ENCODE results near the gene XIRP1. TPM values are rescaled to one million over a fixed set of nuclear protein-coding genes. Genes with fewer than 3 reads are reported as not detected.
A peak's percentile ranks its signal among the peaks of the same experiment; 100 is the strongest.

Gene XIRP1
- total RNA-seq, 2 donors from 2014 or later, result 0.23 to 7.1 TPM

DNA sequence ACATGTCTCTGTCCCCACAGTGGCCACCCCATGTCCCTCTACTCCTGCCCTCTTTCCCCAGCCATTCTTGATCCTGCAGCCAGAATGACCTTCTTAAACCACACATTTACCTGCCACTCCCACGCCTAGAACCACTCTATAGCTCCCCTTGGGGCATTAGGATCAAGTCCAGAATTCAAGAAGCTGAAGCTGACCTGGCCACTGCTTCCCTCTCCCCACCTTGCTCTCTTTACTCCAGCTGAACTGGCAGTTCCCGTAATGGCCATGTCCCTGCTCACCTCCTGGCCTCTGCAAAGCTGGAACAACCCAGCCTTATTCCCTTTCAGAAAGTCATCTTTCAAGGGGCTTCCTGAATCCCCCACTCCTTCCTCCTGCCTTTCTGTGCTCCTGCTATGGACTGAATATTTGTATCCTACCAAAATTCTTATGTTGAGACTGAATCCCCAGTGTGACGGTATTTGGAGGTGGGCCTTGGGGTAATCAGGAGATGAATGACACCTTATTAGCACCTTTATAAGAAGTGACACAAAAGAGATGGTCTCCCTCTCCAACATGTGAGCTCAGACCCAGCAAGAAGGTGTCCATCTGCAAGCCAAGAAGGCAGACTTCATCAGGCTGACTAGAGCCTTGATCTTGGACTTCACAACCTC, 42.8 kb downstream of the XIRP1 start:
- intact Hi-C loops (cut with DNase I), result no loop called here
- DNase-seq (ENCODE audit: low spot score), result no peak

GRCh38 chr3:39149059-39149455, 43.3 kb downstream of the XIRP1 start:
- intact Hi-C loops (cut with DNase I), result no loop called here
- no peak for DNase-seq (ENCODE audit: low spot score)

DNA sequence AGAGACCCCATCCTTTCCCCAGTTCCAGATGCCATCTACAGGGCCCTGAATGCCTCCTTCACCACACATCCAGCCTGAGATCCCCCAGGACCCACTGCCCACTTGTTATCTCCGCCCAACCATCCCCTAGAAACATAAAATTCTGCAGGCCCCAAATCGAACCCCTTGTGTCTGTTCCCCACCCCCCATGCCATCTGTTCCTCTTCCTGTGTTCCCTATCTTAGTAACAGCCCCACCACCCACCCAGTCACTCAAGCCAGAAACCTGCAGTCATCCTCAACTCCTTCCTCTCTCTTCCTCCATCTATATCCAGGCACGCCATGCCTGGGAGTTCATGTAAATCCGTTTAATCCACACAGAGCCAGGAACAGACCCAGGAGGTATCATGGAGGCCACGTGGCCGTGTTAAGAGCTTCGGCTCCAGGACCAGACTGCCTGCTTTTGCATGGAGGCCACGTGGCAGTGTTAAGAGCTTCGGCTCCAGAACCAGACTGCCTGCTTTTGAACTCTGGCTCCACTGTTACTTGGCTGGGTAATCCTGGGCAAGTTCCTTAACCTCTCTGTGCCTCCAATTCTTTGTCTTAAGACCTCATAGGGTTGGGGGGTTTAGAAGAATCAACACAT, 43.8 kb downstream of the XIRP1 start:
- intact Hi-C loops (cut with DNase I), result no loop called here
- DNase-seq (ENCODE audit: low spot score), result no peak

DNA sequence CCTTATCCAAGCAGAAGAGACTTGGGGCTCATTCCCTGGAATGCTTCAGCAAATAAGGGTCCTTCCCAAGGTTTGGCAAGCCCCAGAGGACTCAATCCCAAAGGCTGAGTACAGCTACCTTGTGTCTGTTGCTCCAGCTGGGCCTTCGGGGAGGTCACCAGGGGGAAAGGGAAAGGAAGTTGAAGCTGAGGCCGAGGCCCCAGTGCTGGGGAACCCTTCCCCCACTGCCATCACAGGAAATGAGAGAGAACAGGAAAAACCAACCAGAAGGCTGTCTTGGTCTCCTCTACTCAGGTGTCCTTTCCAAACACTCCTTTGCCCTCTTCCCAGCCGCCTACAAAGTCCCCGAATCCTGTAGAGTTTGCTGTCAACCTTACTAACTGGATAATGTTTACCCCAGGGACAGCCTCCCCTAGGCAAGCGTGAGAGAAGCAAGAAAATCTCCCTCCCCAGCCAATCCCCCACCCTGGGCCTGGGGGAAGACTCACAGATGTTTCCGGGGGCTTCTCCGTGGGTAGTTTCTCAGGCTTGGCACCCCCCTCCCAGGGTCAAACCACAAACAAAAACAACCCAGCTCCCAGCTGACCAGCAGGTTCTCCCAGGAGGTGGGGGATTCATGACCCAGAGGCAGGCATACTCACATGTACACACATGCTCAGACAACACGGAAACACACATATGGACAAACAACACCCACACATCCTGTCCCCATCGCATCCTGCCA, 44.5 kb downstream of the XIRP1 start:
- intact Hi-C loops (cut with DNase I), result no loop called here
- DNase-seq (ENCODE audit: low spot score), result no peak

GRCh38 chr3:39146611-39147591, 45.5 kb downstream of the XIRP1 start:
- intact Hi-C loops (cut with DNase I), result no loop called here

DNA sequence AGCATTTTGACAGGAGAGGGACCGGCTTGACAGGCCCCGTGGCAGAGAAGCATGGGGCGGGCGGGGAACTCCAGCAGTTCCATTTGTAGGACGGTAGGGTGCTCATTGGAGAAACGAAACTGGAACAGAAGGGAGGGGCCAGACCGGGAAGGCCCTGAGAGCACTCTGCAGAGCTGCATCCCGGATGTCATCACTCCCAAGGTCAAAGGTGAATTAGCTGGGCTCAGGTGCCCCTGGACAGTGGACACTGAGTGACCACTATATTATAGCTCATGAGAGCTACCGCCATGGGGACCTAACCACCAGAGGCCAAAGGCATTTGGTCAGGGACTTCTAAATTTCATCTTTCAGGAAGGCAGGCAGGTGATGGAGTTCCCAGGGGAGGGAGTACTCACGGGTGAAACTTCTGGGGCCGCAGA, 46.3 kb downstream of the XIRP1 start:
- intact Hi-C loops (cut with DNase I), result no loop called here
- no peak for DNase-seq (ENCODE audit: low spot score)

More at GRCh38 chr3:39146611-39147591, 45.5 kb downstream of the XIRP1 start:
- peak; percentile 95 for DNase-seq (ENCODE audit: low spot score)

DNA sequence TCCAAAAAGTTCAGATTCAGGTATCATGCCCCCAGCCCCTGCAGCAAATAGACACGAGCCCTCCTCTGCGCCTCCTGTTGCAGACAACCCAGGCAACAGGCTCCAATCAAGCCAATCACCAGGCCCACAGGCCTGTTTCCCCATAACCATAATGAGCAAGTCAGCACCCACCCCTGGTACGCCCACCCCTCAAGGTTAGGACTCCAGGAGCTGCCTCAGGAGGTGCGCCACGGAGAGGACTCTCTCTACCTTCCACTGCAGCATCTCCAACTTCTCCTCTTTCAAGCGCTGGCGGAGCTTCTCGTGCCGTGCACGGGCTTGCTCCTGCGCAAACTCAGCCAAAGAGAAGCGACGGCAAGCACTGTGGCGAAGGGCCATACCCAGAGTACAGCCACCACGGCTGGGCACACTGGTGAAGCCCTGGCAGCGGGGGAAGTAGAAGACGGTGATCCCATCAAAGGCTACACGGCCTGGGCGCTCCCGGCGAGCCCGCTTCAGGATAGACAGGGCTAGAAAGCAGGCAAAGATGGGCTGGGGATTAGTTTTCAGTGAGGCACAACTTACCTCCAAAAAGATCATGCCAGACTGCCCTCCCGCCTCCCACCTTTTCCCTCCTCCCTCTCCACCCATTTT, 47.5 kb downstream of the XIRP1 start:
- DNase-seq (ENCODE audit: low spot score), result no peak
- intact Hi-C loops (cut with DNase I), result no loop called here

- intact Hi-C loops (cut with DNase I), result no loop called here
- DNase-seq (ENCODE audit: low spot score), result no peak
These were observed 48.2 kb downstream of the XIRP1 start for GRCh38 chr3:39144095-39144747.

GRCh38 chr3:39143051-39143885, 49.1 kb downstream of the XIRP1 start:
- intact Hi-C loops (cut with DNase I), result no loop called here
- DNase-seq (ENCODE audit: low spot score), result no peak

DNA sequence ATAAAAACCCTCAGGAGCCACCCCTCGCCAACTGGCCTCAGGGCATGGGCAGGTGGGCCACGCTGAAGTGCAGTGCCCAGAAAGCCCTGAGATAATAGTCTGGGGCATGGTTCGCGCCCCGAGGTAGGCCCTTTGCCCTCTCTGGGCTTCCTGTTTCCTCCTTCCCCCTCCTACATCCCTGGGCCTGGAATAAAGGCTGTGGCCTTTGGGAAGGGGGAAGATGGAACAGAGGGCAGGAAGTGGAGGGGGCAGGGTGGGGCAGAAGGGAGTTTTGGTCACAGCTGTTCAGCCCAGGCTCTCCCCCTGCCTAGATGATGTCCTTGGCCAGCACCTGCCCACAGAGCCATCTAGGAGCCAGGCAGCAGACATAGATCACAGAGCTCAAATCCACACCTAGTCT, 50.3 kb downstream of the XIRP1 start:
- no peak for DNase-seq (ENCODE audit: low spot score)
- intact Hi-C loops (cut with DNase I), result no loop called here

GRCh38 chr3:39141171-39141995, 51.0 kb downstream of the XIRP1 start:
- DNase-seq (ENCODE audit: low spot score), result no peak
- intact Hi-C loops (cut with DNase I), result no loop called here

- intact Hi-C loops (cut with DNase I), result no loop called here
- no peak for DNase-seq (ENCODE audit: low spot score)
These were observed 51.9 kb downstream of the XIRP1 start for GRCh38 chr3:39140341-39140971.

- intact Hi-C loops (cut with DNase I), result loop anchor here in 1 of 2 donors (5.0 to 10.0 kb wide), 2 partner anchors 48 to 155 kb away; no protein-coding TSS in a partner anchor
- DNase-seq (ENCODE audit: low spot score), result no peak
These were observed 53.0 kb downstream of the XIRP1 start for GRCh38 chr3:39139442-39139841.

- intact Hi-C loops (cut with DNase I), result loop anchor here in 1 of 2 donors (5.0 to 10.0 kb wide), 2 partner anchors 48 to 156 kb away; no protein-coding TSS in a partner anchor
- DNase-seq (ENCODE audit: low spot score), result no peak
These were observed 53.5 kb downstream of the XIRP1 start for GRCh38 chr3:39138804-39139415.

DNA sequence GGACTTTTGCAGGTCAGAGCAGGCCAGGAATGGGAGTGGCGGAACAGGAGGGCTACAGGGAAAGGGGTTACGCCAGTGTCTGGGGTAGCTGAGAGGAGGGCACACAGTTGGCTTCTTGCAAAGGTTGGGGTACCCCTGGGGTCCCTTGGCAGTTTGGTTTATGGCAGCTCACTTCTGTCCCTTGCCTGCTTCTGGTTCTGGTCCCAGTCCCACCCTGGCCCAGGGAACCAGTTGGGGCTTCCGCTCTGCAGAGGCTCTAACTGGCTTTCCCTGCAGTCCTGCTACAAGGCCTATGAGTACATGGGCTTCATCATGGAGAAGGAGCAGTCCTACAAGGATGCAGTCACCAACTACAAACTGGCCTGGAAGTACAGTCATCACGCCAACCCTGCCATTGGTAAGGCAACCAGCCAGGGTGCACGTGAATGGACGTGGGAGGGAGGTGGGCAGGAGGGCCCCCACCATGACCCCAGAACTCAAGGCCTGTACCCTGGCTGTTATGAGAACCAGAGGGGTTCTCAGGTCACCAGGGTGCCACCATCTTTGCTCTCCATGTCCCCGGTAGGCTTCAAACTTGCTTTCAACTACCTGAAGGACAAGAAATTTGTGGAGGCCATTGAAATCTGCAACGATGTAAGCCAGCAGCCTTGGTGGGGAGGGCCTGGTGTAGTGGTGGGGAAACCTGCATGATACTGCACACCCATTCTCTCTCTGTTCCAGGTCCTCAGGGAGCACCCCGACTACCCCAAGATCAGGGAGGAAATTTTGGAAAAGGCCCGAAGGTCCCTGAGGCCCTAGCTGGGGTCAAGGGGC, 54.2 kb downstream of the XIRP1 start:
- intact Hi-C loops (cut with DNase I), result loop anchor here in 1 of 2 donors (5.0 to 10.0 kb wide), 2 partner anchors 49 to 157 kb away; no protein-coding TSS in a partner anchor
- no peak for DNase-seq (ENCODE audit: low spot score)

Measured in posterior vena cava (tissue), 2 donors.